ENCODE results near the gene GRPR.

GRPR gene

GRCh38 chrX:16089086-16089485 is 34.3 kb upstream of the GRPR start:
- FAIRE-seq = no peak
- TF ChIP-seq CTCF (IDR thresholded peaks at IDR 0.05; ENCODE audit: insufficient read depth, missing control alignments) = no peak
- no peak for DNase-seq (ENCODE audit: insufficient read length, low spot score)

GRCh38 chrX:16096141-16096540 is 27.2 kb upstream of the GRPR start:
- TF ChIP-seq CTCF (IDR thresholded peaks at IDR 0.05; ENCODE audit: insufficient read depth, missing control alignments) = no peak
- no peak for FAIRE-seq

DNA sequence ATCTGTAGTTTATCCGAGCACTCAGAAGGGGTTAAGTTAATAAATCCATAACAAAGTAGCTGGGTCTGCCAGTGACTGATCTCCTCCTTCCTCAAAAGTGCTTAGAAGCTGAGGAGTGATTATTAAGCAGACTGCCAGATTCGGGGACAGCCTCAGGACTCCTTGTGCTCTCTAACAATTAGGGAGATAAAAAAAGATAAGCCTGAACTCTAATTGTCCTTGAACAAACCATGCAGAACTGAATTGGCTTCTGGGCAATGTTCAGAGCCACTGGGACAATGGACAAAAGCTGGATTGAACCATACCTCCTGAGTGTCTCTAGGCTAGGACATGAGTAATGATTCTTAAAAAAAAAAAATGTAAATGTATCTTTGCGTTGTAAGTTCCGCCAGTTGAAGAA is 22.7 kb upstream of the GRPR start:
- TF ChIP-seq CTCF (IDR thresholded peaks at IDR 0.05; ENCODE audit: insufficient read depth, missing control alignments) = no peak
- DNase-seq (ENCODE audit: insufficient read length, low spot score) (no peak), FAIRE-seq (peak; percentile 46)

More at GRCh38 chrX:16096141-16096540, 27.2 kb upstream of the GRPR start:
- no peak for DNase-seq (ENCODE audit: insufficient read length, low spot score)

DNA sequence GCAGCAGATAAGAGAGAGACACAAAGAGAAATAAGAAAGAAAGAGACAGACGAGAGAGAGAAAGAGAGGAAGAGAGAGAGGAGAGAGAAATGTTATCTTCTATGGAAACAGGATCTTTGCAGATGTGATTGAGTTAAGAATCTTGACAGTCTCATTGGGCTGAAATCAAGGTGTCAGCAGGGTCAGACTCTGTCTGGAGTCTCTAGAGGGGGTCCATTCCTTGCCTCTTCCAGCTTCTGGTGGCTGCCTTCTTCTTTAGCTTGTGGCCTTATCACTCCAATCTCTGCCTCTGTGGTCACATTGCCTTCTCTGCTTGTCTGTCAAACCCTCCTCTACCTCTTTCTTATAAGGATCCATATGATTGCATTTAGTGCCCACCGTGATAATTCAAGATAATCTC is 21.8 kb upstream of the GRPR start:
- no peak for TF ChIP-seq CTCF (IDR thresholded peaks at IDR 0.05; ENCODE audit: insufficient read depth, missing control alignments)
- DNase-seq (ENCODE audit: insufficient read length, low spot score) (no peak), FAIRE-seq (no peak)

- TF ChIP-seq CTCF (IDR thresholded peaks at IDR 0.05; ENCODE audit: insufficient read depth, missing control alignments) = no peak
- DNase-seq (ENCODE audit: insufficient read length, low spot score) (no peak), FAIRE-seq (no peak)
Measured at GRCh38 chrX:16103625-16104024, 19.7 kb upstream of the GRPR start.

DNA sequence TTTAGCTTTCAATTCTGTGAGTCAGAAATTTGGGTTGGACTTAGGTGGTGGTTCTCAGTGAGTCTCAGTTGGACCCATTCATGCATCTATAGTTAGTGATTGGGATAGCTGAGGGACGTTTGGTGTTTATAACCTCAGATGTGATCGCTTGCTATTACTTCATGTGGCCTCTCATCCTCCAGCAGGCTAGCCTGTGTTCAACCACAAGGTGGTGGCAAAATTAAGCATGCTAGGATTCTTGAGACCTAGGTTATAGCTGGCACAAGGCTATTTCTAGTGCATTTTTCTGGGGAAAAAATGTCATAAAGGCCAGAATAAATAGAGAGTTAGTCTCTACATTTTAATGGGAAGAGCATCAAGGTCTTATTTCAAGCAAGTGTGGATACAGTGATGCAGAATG is 10.9 kb upstream of the GRPR start:
- FAIRE-seq (no peak), DNase-seq (ENCODE audit: insufficient read length, low spot score) (no peak)
- TF ChIP-seq CTCF (IDR thresholded peaks at IDR 0.05; ENCODE audit: insufficient read depth, missing control alignments) = no peak

DNA sequence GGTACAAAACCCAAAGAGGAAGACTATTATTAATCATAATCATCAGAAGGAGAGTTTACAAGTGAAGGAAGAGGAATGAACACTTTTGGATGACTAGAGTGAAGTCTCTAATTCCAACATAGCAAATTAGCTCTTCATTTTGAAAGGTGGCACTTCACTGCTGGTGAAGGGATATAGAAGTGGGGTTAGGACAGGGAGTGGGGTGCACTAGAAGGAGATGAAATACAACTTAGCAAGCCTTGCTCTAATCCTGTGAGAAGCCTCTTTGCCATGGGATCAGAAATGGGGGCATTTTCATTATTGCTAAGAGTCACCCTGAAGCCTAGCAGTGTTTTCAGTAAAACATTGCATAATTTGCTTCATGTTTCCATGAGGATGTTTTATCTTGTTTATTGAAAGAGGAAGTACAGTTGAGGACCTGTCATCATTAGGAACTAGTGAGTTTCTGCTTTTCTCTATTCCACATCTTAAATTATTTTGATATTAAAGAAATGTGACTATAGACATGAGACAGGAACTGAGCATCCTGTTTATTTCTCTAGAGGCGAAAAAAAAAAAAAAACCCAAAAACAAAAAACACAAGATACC is 9.3 kb upstream of the GRPR start:
- FAIRE-seq (no peak), DNase-seq (ENCODE audit: insufficient read length, low spot score) (no peak)
- TF ChIP-seq CTCF (IDR thresholded peaks at IDR 0.05; ENCODE audit: insufficient read depth, missing control alignments) = no peak

Measured in D721Med (cell line).